ENCODE measurements around the gene KSR1.
"Not testable (repeated sequence)": the region's sequence is repeated elsewhere in the genome, so short reads cannot be mapped to it uniquely, and the experiment has no call there.

The KSR1 gene

GRCh38 chr17:27496437-27496943, 40.2 kb downstream of the KSR1 start:
- FAIRE-seq, result peak; percentile 89

GRCh38 chr17:27496971-27497370, 40.7 kb downstream of the KSR1 start:
- FAIRE-seq, result no peak

GRCh38 chr17:27497696-27498095, 41.4 kb downstream of the KSR1 start:
- no peak for FAIRE-seq

GRCh38 chr17:27498615-27499309, 42.5 kb downstream of the KSR1 start:
- no peak for FAIRE-seq

GRCh38 chr17:27499451-27500265, 43.4 kb downstream of the KSR1 start:
- no peak for FAIRE-seq

GRCh38 chr17:27501338-27501737, 45.1 kb downstream of the KSR1 start:
- FAIRE-seq, result not testable (repeated sequence)

GRCh38 chr17:27502526-27503324, 46.5 kb downstream of the KSR1 start:
- FAIRE-seq, result no peak

GRCh38 chr17:27503611-27504010, 47.4 kb downstream of the KSR1 start:
- no peak for FAIRE-seq

- no peak for FAIRE-seq
Measured at GRCh38 chr17:27504188-27504995, 48.1 kb downstream of the KSR1 start.

GRCh38 chr17:27506348-27507218, 50.3 kb downstream of the KSR1 start:
- no peak for FAIRE-seq

- no peak for FAIRE-seq
Measured at GRCh38 chr17:27511168-27511883, 55.1 kb downstream of the KSR1 start.

GRCh38 chr17:27512031-27512430, 55.8 kb downstream of the KSR1 start:
- no peak for FAIRE-seq

GRCh38 chr17:27512511-27513346, 56.5 kb downstream of the KSR1 start:
- FAIRE-seq, result no peak

- FAIRE-seq, result no peak
Measured at GRCh38 chr17:27513849-27514248, 57.6 kb downstream of the KSR1 start.

GRCh38 chr17:27514595-27515413, 58.6 kb downstream of the KSR1 start:
- peak; percentile 84 for FAIRE-seq

- no peak for FAIRE-seq
Measured at GRCh38 chr17:27518048-27518447, 61.8 kb downstream of the KSR1 start.

GRCh38 chr17:27518545-27519521, 62.6 kb downstream of the KSR1 start:
- no peak for FAIRE-seq

All from islet of Langerhans (tissue), 1 donor.